Endothelial cell (in vitro differentiated cells): ENCODE results near the gene MEG3. TPM values are rescaled to one million over a fixed set of nuclear protein-coding genes. Genes with fewer than 3 reads are reported as not detected.
A peak's percentile ranks its signal among the peaks of the same experiment; 100 is the strongest.

ENCODE experiments used
- DNase-seq: peaks from one replicate; pipeline ENCODE4 v3.0.0; 2021; ENCODE audit warnings: low spot score
- H3K27ac Mint-ChIP-seq: one replicate; pipeline ENCODE4 v1.8.0; 2021; ENCODE audit warnings: mixed read lengths, inconsistent platforms; ENCODE audit not compliant: unreplicated experiment
- H3K27me3 Mint-ChIP-seq: one replicate; pipeline ENCODE4 v1.8.0; 2021; ENCODE audit warnings: mild to moderate bottlenecking, moderate library complexity, mixed read lengths, inconsistent platforms; ENCODE audit not compliant: unreplicated experiment
- H3K36me3 Mint-ChIP-seq: one replicate; pipeline ENCODE4 v1.8.0; 2021; ENCODE audit warnings: mild to moderate bottlenecking, low read depth, mixed read lengths, inconsistent platforms; ENCODE audit not compliant: unreplicated experiment
- H3K4me1 Mint-ChIP-seq: one replicate; pipeline ENCODE4 v1.8.0; 2021; ENCODE audit warnings: mild to moderate bottlenecking, mixed read lengths, inconsistent platforms; ENCODE audit not compliant: unreplicated experiment
- H3K4me3 Mint-ChIP-seq: one replicate; pipeline ENCODE4 v1.8.0; 2021; ENCODE audit warnings: mild to moderate bottlenecking, mixed read lengths, inconsistent platforms; ENCODE audit not compliant: unreplicated experiment
- H3K9me3 Mint-ChIP-seq: one replicate; pipeline ENCODE4 v1.8.0; 2021; ENCODE audit warnings: mixed read lengths, inconsistent platforms; ENCODE audit not compliant: unreplicated experiment
- CTCF ChIP-seq: fragments of 200-600 bp; sonication (generic); IDR thresholded peaks from one replicate; pipeline ENCODE4 v1.5.0; 2021; ENCODE audit warnings: antibody characterized with exemption; ENCODE audit not compliant: unreplicated experiment
- total RNA-seq: library from RNA; stranded (reverse); fragmentation: NEBNext Ultra II Directional; extraction: Animal tissue kit (Norgen Biotek cat#: 25700); gene quantifications from one replicate; pipeline ENCODE4 v1.2.1, GENCODE V29; 2021; ENCODE audit not compliant: unreplicated experiment

The MEG3 gene
- total RNA-seq, 1 donor from 2014 or later = not detected

DNA sequence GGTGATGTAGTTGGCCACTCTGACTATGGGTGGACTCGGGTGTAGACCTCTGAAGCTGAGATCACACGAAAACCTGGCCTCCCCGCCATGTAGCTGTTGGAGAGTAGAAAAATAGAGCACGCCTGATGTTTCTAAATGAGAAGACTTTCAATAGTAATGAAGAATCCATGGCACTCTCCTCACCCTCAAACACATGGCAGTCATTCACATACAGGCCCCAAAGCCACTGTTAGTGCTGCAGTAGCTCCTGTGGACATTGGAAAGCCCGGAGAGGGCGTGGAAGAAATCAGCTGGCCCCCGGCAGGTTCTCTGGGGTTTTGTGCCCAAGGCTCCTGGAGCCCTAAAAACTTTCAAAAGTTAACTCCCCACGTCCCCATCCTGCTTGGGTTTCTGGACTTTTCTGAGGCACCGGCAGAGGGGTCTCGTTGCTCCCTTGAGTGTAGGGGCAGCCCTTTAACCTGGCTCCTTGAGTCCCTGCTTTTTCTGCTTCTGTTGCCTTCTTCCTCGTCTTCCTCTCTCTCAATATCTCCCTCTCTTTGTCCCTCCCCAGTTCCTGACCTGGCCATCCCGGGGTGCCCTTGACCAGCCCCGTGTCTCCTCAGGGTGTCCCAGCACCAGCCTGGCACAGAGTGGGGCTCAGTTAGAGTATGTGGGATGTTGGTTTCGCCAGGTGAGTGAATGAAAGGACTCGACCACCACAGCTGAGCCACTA, 8.3 kb downstream of the MEG3 start:
- Mint-ChIP-seq H3K27ac (no peak overlapping the region), H3K4me3 (peak overlapping the region; percentile 51), H3K4me1 (peaks cover 21% of the 10 kb centered on the region), H3K9me3 (no peaks in the 10 kb centered on the region), H3K27me3 (peaks cover 6% of the 10 kb centered on the region), H3K36me3 (no peaks in the 10 kb centered on the region)
- DNase-seq = no peak
- no peak for TF ChIP-seq CTCF

DNA sequence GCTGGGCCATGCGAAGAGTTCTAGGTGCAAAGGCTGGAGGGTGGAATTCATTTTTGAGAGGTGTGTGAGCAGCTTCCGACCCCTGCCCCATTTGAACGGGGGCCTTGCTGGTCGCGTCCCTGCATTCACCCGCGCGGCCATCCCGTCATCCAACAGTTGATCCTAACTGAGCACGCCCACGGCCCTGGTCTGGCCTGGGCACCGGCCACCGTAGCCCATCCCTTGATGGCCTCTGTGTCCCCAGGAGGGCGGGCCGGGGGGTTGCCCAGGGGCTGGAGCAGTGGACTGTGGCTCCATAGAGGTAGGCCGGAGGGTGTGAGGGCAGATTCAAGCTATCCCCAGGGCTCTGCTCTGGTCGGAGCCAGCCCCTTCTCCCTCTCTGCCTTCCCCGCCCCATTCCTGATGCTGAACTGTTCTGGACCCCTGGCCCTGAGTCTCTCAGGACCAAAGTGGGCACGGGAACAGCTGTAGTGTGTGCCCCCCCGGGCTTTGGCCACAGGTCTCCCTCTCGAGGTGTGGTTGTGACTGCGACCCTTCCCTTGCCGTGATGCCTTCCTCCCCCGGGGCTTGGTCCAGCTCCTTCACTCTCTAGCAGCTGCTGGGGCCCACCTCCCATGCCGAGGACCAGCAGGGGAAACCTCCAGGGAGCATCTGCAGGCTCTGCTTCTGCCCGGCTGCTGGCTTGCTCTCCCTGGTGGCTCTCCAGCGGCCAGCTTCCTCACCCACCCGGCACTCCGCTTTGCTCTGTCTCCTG, 9.1 kb downstream of the MEG3 start:
- H3K4me3 Mint-ChIP-seq = peak overlapping the region; percentile 51
- TF ChIP-seq CTCF = no peak
- H3K27ac Mint-ChIP-seq = no peak overlapping the region
- H3K4me1 Mint-ChIP-seq = peaks cover 23% of the 10 kb centered on the region
- no peak for DNase-seq
- H3K9me3 Mint-ChIP-seq = no peaks in the 10 kb centered on the region
- H3K36me3 Mint-ChIP-seq = no peaks in the 10 kb centered on the region
- H3K27me3 Mint-ChIP-seq = peaks cover 6% of the 10 kb centered on the region

DNA sequence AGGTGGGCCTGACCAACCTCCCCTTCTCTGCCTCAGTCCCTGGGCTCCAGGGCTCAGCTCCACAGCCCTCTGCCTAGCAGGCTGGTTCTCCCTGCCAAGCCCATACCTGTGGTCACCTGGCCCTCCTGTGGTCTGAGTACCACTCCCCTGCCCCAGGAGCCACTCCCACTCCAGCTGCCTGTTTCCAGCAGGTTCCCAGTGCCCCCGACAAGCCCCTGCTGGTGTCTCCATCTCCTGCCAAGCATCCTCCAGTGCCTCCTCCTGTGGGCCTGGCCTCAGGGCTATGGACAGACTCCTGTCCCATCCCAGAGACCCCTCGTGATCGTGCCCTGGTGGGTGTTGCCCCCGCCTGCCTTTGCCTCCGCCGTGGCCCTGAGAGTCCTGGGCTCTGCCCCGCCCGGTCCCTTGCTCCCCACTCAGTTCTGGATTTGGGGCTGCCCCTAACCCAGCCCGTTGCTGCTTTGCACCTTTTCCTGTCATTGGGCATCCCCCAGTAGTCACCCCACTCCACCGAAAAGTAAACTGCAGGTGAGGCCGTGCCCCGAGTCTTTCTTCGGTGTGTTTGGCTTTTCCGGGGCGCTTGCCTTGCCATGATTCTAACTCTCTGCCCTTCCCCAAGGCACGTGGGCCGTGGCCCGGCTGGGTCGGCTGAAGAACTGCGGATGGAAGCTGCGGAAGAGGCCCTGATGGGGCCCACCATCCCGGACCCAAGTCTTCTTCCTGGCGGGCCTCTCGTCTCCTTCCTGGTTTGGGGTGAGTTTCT, 9.8 kb downstream of the MEG3 start:
- H3K36me3 Mint-ChIP-seq = no peaks in the 10 kb centered on the region
- peaks cover 26% of the 10 kb centered on the region for H3K4me1 Mint-ChIP-seq
- H3K27ac Mint-ChIP-seq = no peak overlapping the region
- no peak for TF ChIP-seq CTCF
- peaks cover 8% of the 10 kb centered on the region for H3K27me3 Mint-ChIP-seq
- no peaks in the 10 kb centered on the region for H3K9me3 Mint-ChIP-seq
- no peak overlapping the region for H3K4me3 Mint-ChIP-seq
- no peak for DNase-seq

GRCh38 chr14:100836311-100836805, 10.4 kb downstream of the MEG3 start:
- DNase-seq = no peak
- Mint-ChIP-seq H3K36me3 (no peaks in the 10 kb centered on the region), H3K4me3 (no peak overlapping the region), H3K4me1 (peaks cover 25% of the 10 kb centered on the region), H3K9me3 (no peaks in the 10 kb centered on the region), H3K27ac (no peak overlapping the region), H3K27me3 (peaks cover 9% of the 10 kb centered on the region)
- TF ChIP-seq CTCF = no peak
